Heart right ventricle (tissue), 16 donors: ENCODE results near the gene EIF3K. TPM values are rescaled to one million over a fixed set of nuclear protein-coding genes. Genes with fewer than 3 reads are reported as not detected.

ENCODE experiments used
- ATAC-seq, 8 donors: fragments of 200-7000 bp; cut with Tn5 transposase; one replicate each; pipeline ENCODE4 v1.9.1; 2020; ENCODE audit warnings: mild to moderate bottlenecking in 8 of 8, moderate library complexity in 8 of 8, moderate number of reproducible peaks in 1 of 8
- DNase-seq, 2 donors: peaks; one replicate each; pipeline ENCODE4 v3.0.0-alpha.2; 2020
- H3K27ac ChIP-seq, 10 donors: fragments of 200-600 bp; sonication (generic) in 2 of 10; one replicate each; pipeline versions ENCODE4 v1.5.0 to v1.8.0; 2020 to 2022; ENCODE audit warnings: mild to moderate bottlenecking in 3 of 10
- H3K27me3 ChIP-seq, 7 donors: fragments of 200-600 bp; one replicate each; pipeline ENCODE4 v1.8.0; 2021 to 2022; ENCODE audit warnings: mild to moderate bottlenecking in 2 of 7
- H3K36me3 ChIP-seq, 9 donors: fragments of 200-600 bp; sonication (generic) in 1 of 9; one replicate each; pipeline versions ENCODE4 v1.5.0 to v1.8.0; 2020 to 2022; ENCODE audit warnings: mild to moderate bottlenecking in 2 of 9
- H3K4me1 ChIP-seq, 9 donors: fragments of 200-600 bp; sonication (generic) in 1 of 9; one replicate each; pipeline versions ENCODE4 v1.5.0 to v1.8.0; 2020 to 2022; ENCODE audit warnings: mild to moderate bottlenecking in 4 of 9
- H3K4me3 ChIP-seq, 10 donors: fragments of 200-600 bp; sonication (generic) in 2 of 10; one replicate each; pipeline versions ENCODE4 v1.5.0 to v1.8.0; 2020 to 2022; ENCODE audit warnings: mild to moderate bottlenecking in 7 of 10, moderate library complexity in 2 of 10
- H3K9me3 ChIP-seq, 11 donors: fragments of 200-600 bp in 10 of 11; sonication (generic) in 2 of 11; one replicate each; pipeline versions ENCODE4 v1.5.0 to v1.8.0; 2013 to 2022; ENCODE audit warnings: mild to moderate bottlenecking in 2 of 11, control low read depth in 1 of 11, moderate library complexity in 1 of 11
- CTCF ChIP-seq, 9 donors: fragments of 200-600 bp; sonication (generic) in 2 of 9; IDR thresholded peaks; one replicate each; pipeline versions ENCODE4 v1.5.0 to v1.8.0; 2021 to 2022; ENCODE audit warnings: antibody characterized with exemption in 9 of 9, mild to moderate bottlenecking in 5 of 9, moderate library complexity in 1 of 9
- WGBS, 2 donors: extraction: QIAGEN DNeasy Blood & Tissue Kit; methylation state at CpG; one replicate each; pipeline ENCODE4 v1.1.7; 2013; ENCODE audit warnings: inconsistent platforms in 1 of 2; 5-methylcytosine and 5-hydroxymethylcytosine counted together
- intact Hi-C, 10 donors: fragments of 100-400 bp; cut with DNase I; formaldehyde crosslinking; loops; one replicate each; pipeline versions ENCODE4 v1.11.1 to v1.14.2; 2022
- polyA plus RNA-seq, 2 donors: library from polyadenylated mRNA; stranded (reverse); fragments of 200-250 nt; gene quantifications; one replicate each; pipeline ENCODE4 v1.2.3, GENCODE V29; 2013
- total RNA-seq, 10 donors: library from RNA; stranded (reverse); fragmentation: NEBNext Ultra II Directional in 3 of 10; extraction: Animal tissue kit (Norgen Biotek cat#: 25700) in 3 of 10; gene quantifications; one replicate each; pipeline versions ENCODE4 v1.2.1 to v1.2.4, GENCODE V29; 2021 to 2023
- donor health status: Arrhythmogenic right ventricular cardiomyopathy.
- donor health status: ischemic (EF 13 %, LVEDD 7.1; RV severe dilation, severe dysfunction).
- donor health status: healthy with polysubstance abuse.
- donor health status: DM: no; HTN: yes; CAD: no.
- donor health status: DM: no; HTN: no; CAD: no.
- donor health status: ischemic (EF 25% LVEDD 6.9; RV normal size, moderate dysfunction).
- donor health status: ischemic (EF 25% LVEDD 5.7; RV mildly dilated, moderate dysfunction).
- donor health status: healthy.
- donor health status: DM: yes; HTN: yes; CAD: no.
- donor health status: Ischemic cardiomyopathy.
- donor health status: ischemic (EF 35%, LVEDD 5.7; RV mildly dilated, moderate dysfunction).
- donor health status: nonischemic (EF 11% LVEDD 7.7; RV severe dilation, severe dysfunction).
- donor health status: DM: yes; HTN: yes; CAD: no.
- donor health status: PGD.
- donor health status: ischemic (EF 29% LVEDD 5.4; RV normal size, mild dysfunction).
- donor health status: nonischemic (EF 23%, LVEDD 6.1; RV moderate dilation, normal function).

EIF3K gene
- total and polyA plus RNA-seq, 12 donors: 505 to 845 (median 631) TPM

- Histone ChIP-seq H3K27ac (peak overlapping the region in 1 of 10 donors; percentile 89), H3K27me3 (no peaks in the 10 kb centered on the region), H3K4me1 (peaks cover 0 to 32% (median 24%) of the 10 kb centered on the region in 9 donors), H3K9me3 (no peaks in the 10 kb centered on the region), H3K36me3 (peaks cover 0 to 22% (median 11%) of the 10 kb centered on the region in 9 donors), H3K4me3 (peak overlapping the region in 1 of 10 donors; percentile 69)
- no peak for DNase-seq
- 90 to 93% methylated on average over 6 of the region's 6 CpGs for WGBS, 2 donors
- TF ChIP-seq CTCF (IDR thresholded peaks at IDR 0.05): no peak
- intact Hi-C loops: loop anchor here in 2 of 10 donors (5.0 kb wide), 2 partner anchors 69 to 214 kb away; partner anchors contain the start of gene FAM98C (in 1 of the 2)
- ATAC-seq: no peak
Observed at GRCh38 chr19:38616265-38616664, 2.7 kb upstream of the EIF3K start.

DNA sequence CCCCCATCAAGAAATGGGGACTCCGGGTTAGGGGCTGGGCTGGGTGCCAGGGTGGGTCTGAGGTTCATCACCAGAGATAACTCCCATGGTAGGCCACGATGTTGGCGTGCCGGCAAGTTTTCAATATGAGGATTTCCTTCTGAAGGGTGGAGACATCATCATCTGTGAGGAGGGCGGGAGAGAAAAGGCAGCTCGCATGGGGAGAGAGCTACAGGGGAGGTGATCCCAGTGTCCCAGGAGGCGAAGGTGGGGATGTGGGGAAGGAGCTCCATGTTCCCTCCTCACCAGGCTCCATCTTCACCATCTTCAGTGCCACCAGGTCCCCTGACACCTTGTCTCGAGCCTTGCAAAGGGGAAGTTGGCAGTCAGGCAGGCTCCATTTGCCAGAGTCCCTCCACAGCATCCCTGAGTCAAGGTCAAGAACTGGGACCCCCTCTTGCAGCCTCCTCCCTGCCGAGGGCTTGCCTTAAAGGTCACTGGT is 1.7 kb upstream of the EIF3K start:
- H3K9me3 ChIP-seq: no peaks in the 10 kb centered on the region
- ATAC-seq: no peak
- peak overlapping the region in 5 of 10 donors; percentile 50 to 92 (median 89) for H3K27ac ChIP-seq
- peak overlapping the region in 7 of 10 donors; percentile 69 to 98 (median 84) for H3K4me3 ChIP-seq
- TF ChIP-seq CTCF (IDR thresholded peaks at IDR 0.05): no peak
- intact Hi-C loops: loop anchor here in 2 of 10 donors (5.0 kb wide), 2 partner anchors 70 to 215 kb away; partner anchors contain the start of gene FAM98C (in 1 of the 2)
- WGBS, 2 donors: 61 to 62% methylated on average over 9 of the region's 9 CpGs
- H3K27me3 ChIP-seq: no peaks in the 10 kb centered on the region
- no peak for DNase-seq
- H3K4me1 ChIP-seq: peaks cover 0 to 32% (median 24%) of the 10 kb centered on the region in 9 donors
- H3K36me3 ChIP-seq: peaks cover 0 to 25% (median 19%) of the 10 kb centered on the region in 9 donors

GRCh38 chr19:38617764-38618589 is 1.0 kb upstream of the EIF3K start, which contains the start of gene MAP4K1:
TSS of gene MAP4K1 (minus strand) at chr19:38617953. CDS start at chr19:38617895, 58 bp downstream.
- intact Hi-C loops: loop anchor here in 3 of 10 donors (2.0 to 5.0 kb wide), 3 partner anchors 71 to 216 kb away; partner anchors contain the start of gene FAM98C (in 2 of the 3)
- TF ChIP-seq CTCF (IDR thresholded peaks at IDR 0.05): no peak
- H3K4me1 ChIP-seq: peaks cover 0 to 32% (median 24%) of the 10 kb centered on the region in 9 donors

More at GRCh38 chr19:38617764-38618589, 1.0 kb upstream of the EIF3K start, which contains the start of gene MAP4K1:
- Histone ChIP-seq H3K27me3 (no peaks in the 10 kb centered on the region), H3K9me3 (no peaks in the 10 kb centered on the region), H3K4me3 (peak within 1 kb of the TSS; percentile 26 to 98 (median 80)), H3K36me3 (peaks cover 0 to 31% (median 24%) of the 10 kb centered on the region in 9 donors), H3K27ac (peak within 1 kb of the TSS in 9 of 10 donors; percentile 66 to 99 (median 91))
- peak in 7 of 8 donors; percentile 1 to 37 (median 12) for ATAC-seq
- 32 to 33% methylated on average over 28 of the region's 28 CpGs for WGBS, 2 donors
- DNase-seq: peak; percentile 40 to 59
